Measurements from ENCODE around the gene ARL4D. TPM values are rescaled to one million over a fixed set of nuclear protein-coding genes. Genes with fewer than 3 reads are reported as not detected.

The ARL4D gene
- total RNA-seq, 1 donor from 2014 or later, result 35.7 TPM

GRCh38 chr17:43377056-43377810 lies 21.6 kb upstream of the ARL4D start:
- peaks cover 10% of the 10 kb centered on the region for H3K36me3 Mint-ChIP-seq (ENCODE audit: low read depth, unreplicated experiment)
- peaks cover 6% of the 10 kb centered on the region for H3K27me3 Mint-ChIP-seq (ENCODE audit: unreplicated experiment)
- no peak overlapping the region for H3K27ac Mint-ChIP-seq (ENCODE audit: unreplicated experiment)
- no peak overlapping the region for H3K4me3 Mint-ChIP-seq (ENCODE audit: unreplicated experiment)
- TF ChIP-seq CTCF (IDR thresholded peaks at IDR 0.05; ENCODE audit: unreplicated experiment), result no peak
- peaks cover 13% of the 10 kb centered on the region for H3K9me3 Mint-ChIP-seq (ENCODE audit: unreplicated experiment)
- peaks cover 1% of the 10 kb centered on the region for H3K4me1 Mint-ChIP-seq (ENCODE audit: unreplicated experiment)
- DNase-seq (ENCODE audit: low spot score), result no peak

GRCh38 chr17:43378766-43379165 lies 20.0 kb upstream of the ARL4D start:
- DNase-seq (ENCODE audit: low spot score), result no peak
- Mint-ChIP-seq H3K36me3 (ENCODE audit: low read depth, unreplicated experiment) (peaks cover 14% of the 10 kb centered on the region), H3K4me1 (ENCODE audit: unreplicated experiment) (no peaks in the 10 kb centered on the region), H3K27me3 (ENCODE audit: unreplicated experiment) (peaks cover 6% of the 10 kb centered on the region), H3K4me3 (ENCODE audit: unreplicated experiment) (no peak overlapping the region), H3K27ac (ENCODE audit: unreplicated experiment) (no peak overlapping the region), H3K9me3 (ENCODE audit: unreplicated experiment) (peaks cover 13% of the 10 kb centered on the region)
- no peak for TF ChIP-seq CTCF (IDR thresholded peaks at IDR 0.05; ENCODE audit: unreplicated experiment)

- H3K27me3 Mint-ChIP-seq (ENCODE audit: unreplicated experiment), result peaks cover 5% of the 10 kb centered on the region
- TF ChIP-seq CTCF (IDR thresholded peaks at IDR 0.05; ENCODE audit: unreplicated experiment), result no peak
- no peaks in the 10 kb centered on the region for H3K4me1 Mint-ChIP-seq (ENCODE audit: unreplicated experiment)
- H3K36me3 Mint-ChIP-seq (ENCODE audit: low read depth, unreplicated experiment), result peaks cover 14% of the 10 kb centered on the region
- no peak for DNase-seq (ENCODE audit: low spot score)
- no peak overlapping the region for H3K4me3 Mint-ChIP-seq (ENCODE audit: unreplicated experiment)
- no peak overlapping the region for H3K27ac Mint-ChIP-seq (ENCODE audit: unreplicated experiment)
- peaks cover 13% of the 10 kb centered on the region for H3K9me3 Mint-ChIP-seq (ENCODE audit: unreplicated experiment)
Measured at GRCh38 chr17:43380307-43380706, 18.5 kb upstream of the ARL4D start.

GRCh38 chr17:43381204-43381603 lies 17.6 kb upstream of the ARL4D start:
- no peak overlapping the region for H3K27ac Mint-ChIP-seq (ENCODE audit: unreplicated experiment)

More at GRCh38 chr17:43381204-43381603, 17.6 kb upstream of the ARL4D start:
- no peak for DNase-seq (ENCODE audit: low spot score)
- Mint-ChIP-seq H3K4me1 (ENCODE audit: unreplicated experiment) (no peaks in the 10 kb centered on the region), H3K27me3 (ENCODE audit: unreplicated experiment) (peaks cover 4% of the 10 kb centered on the region), H3K9me3 (ENCODE audit: unreplicated experiment) (peaks cover 13% of the 10 kb centered on the region), H3K4me3 (ENCODE audit: unreplicated experiment) (no peak overlapping the region), H3K36me3 (ENCODE audit: low read depth, unreplicated experiment) (peaks cover 14% of the 10 kb centered on the region)
- TF ChIP-seq CTCF (IDR thresholded peaks at IDR 0.05; ENCODE audit: unreplicated experiment), result no peak
